ENCODE data around the gene YBEY.
A peak's percentile ranks its signal among the peaks of the same experiment; 100 is the strongest.

Gene YBEY

DNA sequence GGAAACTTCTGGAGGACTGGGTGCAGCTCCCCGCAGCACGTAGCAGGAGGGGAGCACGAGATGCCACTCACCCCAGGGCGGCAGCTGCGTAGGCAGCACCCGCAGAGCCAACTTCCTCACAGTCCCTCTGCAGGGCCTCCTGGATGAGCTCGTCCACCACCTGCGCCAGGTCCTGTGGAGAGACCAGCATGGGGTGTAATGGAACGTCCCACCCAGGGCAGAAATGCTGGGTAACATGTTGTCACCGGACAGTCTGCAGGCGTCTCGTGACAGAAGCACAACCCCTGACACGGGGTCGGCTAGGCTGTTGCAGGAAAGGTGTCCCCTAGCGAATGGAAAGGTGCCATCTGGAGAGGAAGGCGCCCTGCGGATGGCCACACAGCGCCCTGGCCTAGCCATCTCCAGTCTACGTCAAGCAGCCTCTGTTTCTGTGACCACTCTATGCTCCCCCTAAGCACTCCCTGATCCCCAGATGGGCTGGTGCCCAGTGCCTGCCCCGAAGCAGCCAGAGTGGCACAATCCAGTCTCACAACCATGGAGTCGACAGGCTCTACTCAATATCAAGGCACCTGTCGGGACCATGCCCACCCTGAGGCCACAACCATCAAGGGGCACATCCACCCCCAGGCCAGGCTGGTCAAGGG, 22.0 kb upstream of the YBEY start:
- DNase-seq (ENCODE audit: low read depth in 2 of 2), result no peak

GRCh38 chr21:46264690-46265144, 21.4 kb upstream of the YBEY start:
- no peak for DNase-seq (ENCODE audit: low read depth in 2 of 2)

GRCh38 chr21:46265736-46266525, 20.2 kb upstream of the YBEY start:
- no peak for DNase-seq (ENCODE audit: low read depth in 2 of 2)

DNA sequence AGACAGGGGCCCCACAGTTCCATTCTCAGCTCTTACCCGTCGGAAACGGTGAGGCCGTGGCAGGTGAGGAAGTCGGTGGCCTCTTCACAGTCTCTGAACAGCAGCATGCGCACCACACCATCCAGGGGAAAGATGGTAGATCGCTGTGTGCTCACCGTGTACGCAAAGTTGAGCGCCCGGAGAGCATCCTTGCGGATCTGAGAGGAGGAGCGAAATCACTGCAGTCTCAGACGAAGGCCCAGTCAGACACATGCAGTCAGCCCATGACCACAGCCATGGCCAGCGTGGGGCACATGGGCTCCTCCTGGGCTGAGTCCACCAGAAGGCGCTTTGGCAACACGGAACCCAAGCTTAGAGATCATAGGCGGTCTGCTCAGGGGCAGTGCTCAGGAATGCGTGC, 19.2 kb upstream of the YBEY start:
- DNase-seq (ENCODE audit: low read depth in 2 of 2), result no peak

- DNase-seq (ENCODE audit: low read depth in 2 of 2), result no peak
Measured at GRCh38 chr21:46268371-46268770, 17.8 kb upstream of the YBEY start.

GRCh38 chr21:46269466-46269865, 16.7 kb upstream of the YBEY start:
- no peak for DNase-seq (ENCODE audit: low read depth in 2 of 2)

GRCh38 chr21:46273341-46273740, 12.8 kb upstream of the YBEY start:
- no peak for DNase-seq (ENCODE audit: low read depth in 2 of 2)

DNA sequence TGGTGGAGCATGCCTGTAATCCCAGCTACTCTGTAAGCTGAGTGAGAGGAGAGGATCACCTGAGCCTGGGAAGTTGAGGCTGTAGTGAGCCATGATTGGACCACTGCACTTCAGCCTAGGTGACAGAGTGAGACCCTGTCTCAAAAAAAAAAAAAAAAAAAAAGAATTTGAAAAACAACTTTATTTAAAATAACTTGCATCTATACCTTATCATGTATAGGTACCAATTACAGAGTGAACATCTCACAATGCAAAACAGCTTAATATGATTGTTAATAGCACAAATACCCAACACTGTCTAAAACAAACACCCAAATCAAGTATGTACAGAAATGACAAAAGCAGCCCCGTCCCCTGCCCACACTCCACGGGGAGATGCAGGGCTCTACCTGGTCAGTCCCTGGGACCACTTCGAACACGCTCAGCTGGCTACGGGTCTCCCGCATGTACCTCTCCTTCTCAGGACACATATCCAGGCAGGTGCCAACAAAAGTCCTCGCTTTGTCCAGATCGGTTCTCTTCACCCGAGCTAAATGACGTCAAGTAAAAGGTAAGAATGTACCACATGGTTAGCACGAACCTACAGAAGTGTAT, 11.2 kb upstream of the YBEY start:
- no peak for DNase-seq (ENCODE audit: low read depth in 2 of 2)

DNA sequence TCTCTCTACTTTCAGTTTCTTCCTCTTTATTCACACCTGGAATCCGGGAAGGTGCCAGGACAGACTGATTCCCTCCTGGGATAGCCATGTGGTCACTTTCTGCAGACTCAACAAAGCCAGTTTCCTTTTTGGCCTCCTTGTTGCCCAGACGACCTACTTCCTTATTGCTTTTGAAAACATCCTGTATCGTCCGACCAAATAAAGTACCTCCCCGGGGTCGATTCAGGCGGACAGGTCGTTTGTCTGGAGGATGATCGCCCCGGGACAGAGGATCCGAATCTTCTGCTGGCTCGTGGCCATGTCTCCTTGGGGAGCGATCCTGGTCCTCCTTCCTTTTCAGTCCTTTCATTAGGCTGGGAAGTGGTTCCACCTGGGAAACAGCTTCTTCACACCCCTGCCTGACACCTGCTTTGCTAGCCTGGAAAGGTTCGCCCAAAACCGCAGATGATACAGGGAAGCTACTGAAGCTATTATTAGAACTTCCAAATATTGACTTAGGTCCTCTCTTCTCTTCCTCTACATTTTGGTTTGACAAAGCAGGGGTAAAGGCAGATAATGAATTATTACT, 2.0 kb upstream of the YBEY start:
- DNase-seq (ENCODE audit: low read depth in 2 of 2), result no peak

GRCh38 chr21:46284733-46285132, 1.4 kb upstream of the YBEY start:
- DNase-seq (ENCODE audit: low read depth in 2 of 2), result no peak

DNA sequence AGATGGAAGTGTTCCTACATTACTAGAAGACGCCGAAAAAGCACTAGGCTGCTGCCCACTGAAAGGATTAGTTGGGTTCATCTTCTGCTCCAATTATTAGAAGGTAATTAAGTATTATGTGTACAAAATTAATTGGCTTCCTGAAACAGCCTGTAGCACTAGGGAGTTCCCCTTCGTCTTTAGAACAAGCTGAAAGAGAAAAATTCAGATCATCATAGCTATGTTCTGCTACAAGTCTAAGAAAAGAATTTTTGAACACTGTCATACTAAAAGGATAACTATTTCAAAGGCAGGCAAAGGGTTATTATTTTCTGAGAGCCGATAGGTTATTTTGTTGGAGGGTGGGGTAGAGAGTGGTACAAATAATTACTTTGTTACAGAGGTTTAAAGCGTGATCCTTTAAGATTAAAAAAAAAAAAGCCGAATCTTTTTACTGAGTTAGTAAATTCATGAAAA, 908 bp upstream of the YBEY start, which contains the start of gene MCM3AP:
Gene MCM3AP, minus strand, starts transcription at position 406 of the 456 bp plus-strand sequence. Its CDS starts 325 bp downstream, at position 81.
- no peak for DNase-seq (ENCODE audit: low read depth in 2 of 2)

- DNase-seq (ENCODE audit: low read depth in 2 of 2), result no peak
Measured at GRCh38 chr21:46286648-46287002, 483 bp downstream of the YBEY start.

- no peak for DNase-seq (ENCODE audit: low read depth in 2 of 2)
Measured at GRCh38 chr21:46287541-46287940, 1.4 kb downstream of the YBEY start.

- DNase-seq (ENCODE audit: low read depth in 2 of 2), result no peak
Measured at GRCh38 chr21:46289655-46290179, 3.6 kb downstream of the YBEY start.

- DNase-seq (ENCODE audit: low read depth in 2 of 2), result no peak
Measured at GRCh38 chr21:46291561-46291960, 5.4 kb downstream of the YBEY start.

- DNase-seq (ENCODE audit: low read depth in 2 of 2), result no peak
Measured at GRCh38 chr21:46294647-46295176, 8.6 kb downstream of the YBEY start.

- no peak for DNase-seq (ENCODE audit: low read depth in 2 of 2)
Measured at GRCh38 chr21:46295177-46295770, 9.1 kb downstream of the YBEY start.

DNA sequence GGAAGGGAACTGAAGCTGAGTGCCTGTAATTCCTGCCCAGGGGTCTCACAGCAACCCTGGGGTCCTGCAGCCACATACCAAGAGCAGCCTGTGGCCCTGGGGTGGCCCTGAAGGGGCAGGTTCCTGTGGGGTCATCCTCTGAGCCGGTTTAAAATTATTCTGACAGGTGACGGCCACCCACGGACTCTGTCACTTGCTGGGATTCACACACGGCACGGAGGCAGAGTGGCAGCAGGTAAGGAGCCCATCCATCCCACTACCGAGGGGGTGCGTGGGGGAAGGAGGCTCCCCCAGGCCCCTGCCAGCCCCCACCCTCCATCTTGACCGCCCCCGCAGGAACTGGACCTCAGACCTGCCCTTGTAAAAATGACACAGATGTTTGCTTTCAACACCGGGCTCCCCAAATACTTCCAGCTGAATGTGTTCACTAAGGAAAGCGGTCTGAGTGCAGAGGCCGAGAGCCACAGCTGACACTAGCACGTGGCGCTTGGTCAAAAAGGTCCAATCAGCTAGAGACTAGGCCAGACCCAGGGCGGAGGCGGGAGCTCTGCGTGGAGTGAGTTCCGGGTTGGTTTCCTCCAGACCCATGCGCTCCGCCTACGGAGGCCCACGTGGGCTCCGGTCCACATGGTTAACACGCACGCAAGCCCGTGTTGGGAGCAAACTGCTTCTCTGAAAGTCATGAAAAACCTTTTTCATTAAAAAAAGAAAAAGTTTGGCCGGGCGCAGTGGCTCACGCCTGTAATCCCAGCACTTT, 10.0 kb downstream of the YBEY start:
- peak; percentile 40 to 55 for DNase-seq (ENCODE audit: low read depth in 2 of 2)

DNA sequence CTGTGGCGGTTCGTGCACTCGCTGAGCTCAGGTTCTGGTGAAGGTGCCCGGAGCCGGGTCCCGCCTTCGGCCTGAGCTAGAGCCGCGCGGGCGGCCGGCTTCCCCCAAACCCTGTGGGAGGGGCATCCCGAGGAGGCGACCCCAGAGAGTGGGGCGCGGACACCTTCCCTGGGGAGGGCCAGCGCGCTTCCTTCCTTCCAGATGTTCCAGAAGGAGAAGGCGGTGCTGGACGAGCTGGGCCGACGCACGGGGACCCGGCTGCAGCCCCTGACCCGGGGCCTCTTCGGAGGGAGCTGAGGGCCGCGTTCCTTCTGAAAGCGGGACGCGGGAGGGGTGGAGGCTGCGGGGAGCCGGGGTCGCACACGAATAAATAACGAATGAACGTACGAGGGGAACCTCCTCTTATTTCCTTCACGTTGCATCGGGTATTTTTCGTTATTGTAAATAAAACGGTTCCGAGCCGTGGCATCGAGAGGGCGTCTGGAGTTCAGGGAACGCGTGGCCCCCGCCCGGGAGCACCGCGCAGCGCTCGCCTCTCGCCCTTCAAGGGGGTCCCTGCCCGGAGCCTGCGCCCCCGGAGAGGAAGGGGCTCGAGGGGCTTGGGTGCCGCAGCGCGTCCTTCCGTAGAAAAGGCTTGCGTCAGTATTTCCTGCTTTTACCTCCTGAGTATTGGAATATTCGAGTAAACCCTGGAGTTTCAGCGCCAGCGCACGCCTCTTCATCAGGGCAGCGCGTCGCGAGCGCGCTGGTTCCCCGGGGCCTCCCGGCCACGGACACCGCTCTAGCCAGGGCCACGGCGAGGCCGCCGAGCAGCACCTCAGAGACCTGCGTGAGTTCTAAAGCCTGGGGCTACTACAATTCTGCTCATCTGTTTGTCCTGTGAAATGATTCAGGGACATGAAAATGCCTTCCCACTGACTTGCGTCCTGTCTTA, 11.5 kb downstream of the YBEY start:
- no peak for DNase-seq (ENCODE audit: low read depth in 2 of 2)

- no peak for DNase-seq (ENCODE audit: low read depth in 2 of 2)
Measured at GRCh38 chr21:46299167-46299566, 13.0 kb downstream of the YBEY start.
